Body of pancreas (tissue), 4 donors: ENCODE measurements around the gene OST4.

Source experiments
- CTCF ChIP-seq, 7 experiments: fragments of 450-650 bp in 4 of 7; fragments of 200-600 bp in 3 of 7; sonication (generic) in 3 of 7; IDR thresholded peaks; one replicate each; pipeline ENCODE4 v1.5.1; 2016 to 2019; ENCODE audit warnings: antibody characterized with exemption in 7 of 7
- POLR2A ChIP-seq, 3 donors: fragments of 450-650 bp; IDR thresholded peaks; one replicate each; pipeline ENCODE4 v1.6.1; 2016; ENCODE audit warnings: antibody characterized with exemption in 3 of 3, mild to moderate bottlenecking in 2 of 3

DNA sequence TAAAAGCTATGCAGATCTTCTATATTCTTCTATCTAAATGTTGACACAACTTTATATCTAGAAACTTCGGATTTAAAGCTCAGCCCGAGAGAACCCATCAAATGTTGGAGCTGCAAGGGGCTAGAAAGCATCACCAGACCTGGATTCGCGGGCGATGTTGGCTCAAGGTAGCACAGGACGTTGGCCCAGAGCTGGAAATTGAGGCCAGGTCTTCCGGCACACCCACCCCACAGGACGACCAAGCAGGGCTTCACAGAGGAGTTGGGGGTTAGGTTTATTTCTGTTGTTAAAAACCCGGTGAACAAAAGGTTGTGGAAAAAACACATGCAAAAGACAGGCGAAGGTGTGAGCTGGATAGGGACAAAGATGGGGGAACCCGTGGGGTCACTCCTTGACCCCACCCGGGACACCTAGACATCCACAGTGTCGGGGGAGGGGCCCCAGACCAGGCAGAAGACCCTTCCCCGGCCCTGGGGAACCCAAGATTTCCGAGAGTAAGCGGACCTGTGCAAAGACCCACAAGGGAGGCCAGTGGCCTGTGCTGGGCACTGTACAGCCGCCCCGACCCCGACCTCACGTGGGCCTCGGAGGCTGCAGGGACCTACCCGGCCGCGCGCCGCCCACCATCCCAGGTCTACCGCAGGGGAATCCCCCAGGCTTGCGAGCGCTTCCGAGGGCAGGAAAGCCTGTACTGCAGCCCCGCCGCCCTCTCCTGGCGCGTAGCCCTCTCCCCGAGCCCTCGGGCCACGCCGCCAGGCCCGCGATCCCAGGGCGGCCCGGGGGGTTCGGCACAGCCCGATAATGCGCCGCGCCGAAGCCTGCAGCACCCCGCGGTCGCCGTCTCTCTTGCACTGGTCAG lies 21.8 kb downstream of the OST4 start:
- no peak for TF ChIP-seq CTCF (IDR thresholded peaks at IDR 0.05)
- TF ChIP-seq POLR2A (IDR thresholded peaks at IDR 0.05) = no peak
